ENCODE measurements around the gene WASF3.

WASF3 gene

GRCh38 chr13:26562512-26562890 lies 5.0 kb downstream of the WASF3 start:
- TF ChIP-seq CTCF (IDR thresholded peaks at IDR 0.05; ENCODE audit: insufficient read depth, low read length, poor library complexity, severe bottlenecking) = no peak
- no peaks in the 10 kb centered on the region for H3K36me3 ChIP-seq (ENCODE audit: control insufficient read depth, insufficient read depth, low read length)
- H3K4me3 ChIP-seq (replicated peaks; ENCODE audit: low read depth, low read length) = no peak overlapping the region
- no peak for DNase-seq (ENCODE audit: extremely low read depth, insufficient read length)
- no peaks in the 10 kb centered on the region; the same call in 1 of the 2 replicates for H3K27me3 ChIP-seq (replicated peaks; ENCODE audit: control insufficient read depth, insufficient read depth, low read length)

- Histone ChIP-seq H3K27me3 (replicated peaks; ENCODE audit: control insufficient read depth, insufficient read depth, low read length) (no peaks in the 10 kb centered on the region; the same call in 1 of the 2 replicates), H3K4me3 (replicated peaks; ENCODE audit: low read depth, low read length) (no peak overlapping the region), H3K36me3 (ENCODE audit: control insufficient read depth, insufficient read depth, low read length) (no peaks in the 10 kb centered on the region)
- no peak for DNase-seq (ENCODE audit: extremely low read depth, insufficient read length)
- no peak for TF ChIP-seq CTCF (IDR thresholded peaks at IDR 0.05; ENCODE audit: insufficient read depth, low read length, poor library complexity, severe bottlenecking)
Observed at GRCh38 chr13:26563713-26564112, 6.2 kb downstream of the WASF3 start.

GRCh38 chr13:26568132-26568815 lies 10.8 kb downstream of the WASF3 start:
- no peak for TF ChIP-seq CTCF (IDR thresholded peaks at IDR 0.05; ENCODE audit: insufficient read depth, low read length, poor library complexity, severe bottlenecking)
- Histone ChIP-seq H3K4me3 (replicated peaks; ENCODE audit: low read depth, low read length) (no peak overlapping the region), H3K27me3 (replicated peaks; ENCODE audit: control insufficient read depth, insufficient read depth, low read length) (no peaks in the 10 kb centered on the region; the same call in 1 of the 2 replicates), H3K36me3 (ENCODE audit: control insufficient read depth, insufficient read depth, low read length) (no peaks in the 10 kb centered on the region)
- DNase-seq (ENCODE audit: extremely low read depth, insufficient read length) = no peak

GRCh38 chr13:26571518-26571917 lies 14.0 kb downstream of the WASF3 start:
- Histone ChIP-seq H3K4me3 (replicated peaks; ENCODE audit: low read depth, low read length) (no peak overlapping the region), H3K36me3 (ENCODE audit: control insufficient read depth, insufficient read depth, low read length) (no peaks in the 10 kb centered on the region), H3K27me3 (replicated peaks; ENCODE audit: control insufficient read depth, insufficient read depth, low read length) (no peaks in the 10 kb centered on the region; the same call in 1 of the 2 replicates)
- no peak for TF ChIP-seq CTCF (IDR thresholded peaks at IDR 0.05; ENCODE audit: insufficient read depth, low read length, poor library complexity, severe bottlenecking)
- DNase-seq (ENCODE audit: extremely low read depth, insufficient read length) = no peak

GRCh38 chr13:26575244-26575643 lies 17.8 kb downstream of the WASF3 start:
- Histone ChIP-seq H3K36me3 (ENCODE audit: control insufficient read depth, insufficient read depth, low read length) (no peaks in the 10 kb centered on the region), H3K4me3 (replicated peaks; ENCODE audit: low read depth, low read length) (no peak overlapping the region), H3K27me3 (replicated peaks; ENCODE audit: control insufficient read depth, insufficient read depth, low read length) (no peaks in the 10 kb centered on the region)
- no peak for TF ChIP-seq CTCF (IDR thresholded peaks at IDR 0.05; ENCODE audit: insufficient read depth, low read length, poor library complexity, severe bottlenecking)
- no peak for DNase-seq (ENCODE audit: extremely low read depth, insufficient read length)

GRCh38 chr13:26579580-26579979 lies 22.1 kb downstream of the WASF3 start:
- no peak for DNase-seq (ENCODE audit: extremely low read depth, insufficient read length)
- H3K4me3 ChIP-seq (replicated peaks; ENCODE audit: low read depth, low read length) = no peak overlapping the region
- no peaks in the 10 kb centered on the region for H3K36me3 ChIP-seq (ENCODE audit: control insufficient read depth, insufficient read depth, low read length)
- TF ChIP-seq CTCF (IDR thresholded peaks at IDR 0.05; ENCODE audit: insufficient read depth, low read length, poor library complexity, severe bottlenecking) = no peak
- no peaks in the 10 kb centered on the region for H3K27me3 ChIP-seq (replicated peaks; ENCODE audit: control insufficient read depth, insufficient read depth, low read length)

All from GM06990 (cell line).